T-cell (primary cell): ENCODE data around the gene MED23. TPM values are rescaled to one million over a fixed set of nuclear protein-coding genes. Genes with fewer than 3 reads are reported as not detected.

Source experiments
- ATAC-seq, 4 experiments: fragments of 200-7000 bp in 3 of 4; fragments of 150-1000 bp in 1 of 4; cut with Tn5 transposase; replicated peaks in 1 of 4; 1 replicate in 3 of 4; 2 replicates in 1 of 4; pipeline ENCODE4 v1.10.0; 2021; ENCODE audit warnings: moderate library complexity in 3 of 4, mild to moderate bottlenecking in 2 of 4, moderate number of reproducible peaks in 1 of 4
- CTCF ChIA-PET, 2 donors: fragments of 300-600 bp; sonication (Branson Sonifier 250); formaldehyde crosslinking; loops; one replicate each; lab custom pipeline; 2022; ENCODE audit warnings: antibody characterized with exemption in 2 of 2; lab: Charles Lee
- POLR2A ChIA-PET, 2 donors: fragments of 300-600 bp; sonication (Branson Sonifier 250); formaldehyde crosslinking; loops; one replicate each; lab custom pipeline; 2022; ENCODE audit warnings: antibody characterized with exemption in 2 of 2; lab: Charles Lee
- DNase-seq, 35 experiments: peaks; one replicate each; pipeline versions ENCODE4 v3.0.0 to v3.0.0-alpha.2; 2013 to 2023
- H3K27ac ChIP-seq: one replicate; pipeline ENCODE4 v1.5.1; 2013; ENCODE audit warnings: low read length
- H3K27me3 ChIP-seq, 2 experiments: replicated peaks in 1 of 2; 1 replicate in 1 of 2; 2 replicates in 1 of 2; pipeline versions ENCODE4 v1.6.1 to v1.7.0; 2013; ENCODE audit warnings: low read length in 1 of 2, mixed read lengths in 1 of 2; ENCODE audit not compliant: control insufficient read depth in 2 of 2, insufficient read depth in 2 of 2; ENCODE audit errors: extremely low read depth in 1 of 2
- H3K36me3 ChIP-seq, 2 donors: 1 replicate in 1 of 2; 2 replicates in 1 of 2; pipeline versions ENCODE4 v1.6.1 to v1.7.0; 2013; ENCODE audit warnings: low read length in 1 of 2; ENCODE audit not compliant: control insufficient read depth in 2 of 2, insufficient read depth in 1 of 2; ENCODE audit errors: extremely low read depth in 1 of 2
- H3K4me1 ChIP-seq, 2 experiments: 1 replicate in 1 of 2; 2 replicates in 1 of 2; pipeline versions ENCODE4 v1.6.1 to v1.7.0; 2013; ENCODE audit warnings: low read length in 2 of 2, mixed read lengths in 1 of 2; ENCODE audit not compliant: insufficient read depth in 2 of 2, control insufficient read depth in 1 of 2; ENCODE audit errors: extremely low read depth in 1 of 2
- H3K4me3 ChIP-seq, 2 donors: 1 replicate in 1 of 2; 2 replicates in 1 of 2; pipeline versions ENCODE4 v1.5.1 to v1.7.0; 2013; ENCODE audit warnings: mild to moderate bottlenecking in 2 of 2, low read length in 1 of 2, moderate library complexity in 1 of 2; ENCODE audit not compliant: control insufficient read depth in 1 of 2; ENCODE audit errors: extremely low read depth in 1 of 2
- H3K9me3 ChIP-seq: 2 replicates; pipeline ENCODE4 v1.7.0; 2013
- H3K27ac Mint-ChIP-seq, 2 donors: one replicate each; pipeline ENCODE4 v1.8.0; 2020 to 2021; ENCODE audit warnings: mild to moderate bottlenecking in 2 of 2, mixed read lengths in 2 of 2
- H3K27me3 Mint-ChIP-seq, 2 donors: one replicate each; pipeline ENCODE4 v1.8.0; 2021 to 2022; ENCODE audit warnings: mixed read lengths in 2 of 2
- H3K36me3 Mint-ChIP-seq: one replicate; pipeline ENCODE4 v1.8.0; 2021; ENCODE audit warnings: mixed read lengths
- H3K4me1 Mint-ChIP-seq, 3 donors: one replicate each; pipeline ENCODE4 v1.8.0; 2020 to 2022; ENCODE audit warnings: mixed read lengths in 3 of 3, mild to moderate bottlenecking in 1 of 3
- H3K4me3 Mint-ChIP-seq, 3 donors: one replicate each; pipeline ENCODE4 v1.8.0; 2020 to 2022; ENCODE audit warnings: mild to moderate bottlenecking in 3 of 3, mixed read lengths in 3 of 3, moderate library complexity in 3 of 3
- H3K9me3 Mint-ChIP-seq, 3 donors: one replicate each; pipeline ENCODE4 v1.8.0; 2020 to 2022; ENCODE audit warnings: mixed read lengths in 3 of 3
- WGBS: methylation state at CpG from one replicate; pipeline ENCODE4 v1.1.5; 2013; ENCODE audit warnings: missing lambda C conversion rate; ENCODE audit not compliant: insufficient coverage; 5-methylcytosine and 5-hydroxymethylcytosine counted together
- total RNA-seq, 35 experiments: library from RNA in 6 of 35; stranded (reverse) in 6 of 35; fragments of 120-200 nt in 1 of 35; gene quantifications; one replicate each; pipeline versions ENCODE4 v1.2.1 to v1.2.4 and lab custom pipeline; 2013 to 2026

The MED23 gene, protein sequence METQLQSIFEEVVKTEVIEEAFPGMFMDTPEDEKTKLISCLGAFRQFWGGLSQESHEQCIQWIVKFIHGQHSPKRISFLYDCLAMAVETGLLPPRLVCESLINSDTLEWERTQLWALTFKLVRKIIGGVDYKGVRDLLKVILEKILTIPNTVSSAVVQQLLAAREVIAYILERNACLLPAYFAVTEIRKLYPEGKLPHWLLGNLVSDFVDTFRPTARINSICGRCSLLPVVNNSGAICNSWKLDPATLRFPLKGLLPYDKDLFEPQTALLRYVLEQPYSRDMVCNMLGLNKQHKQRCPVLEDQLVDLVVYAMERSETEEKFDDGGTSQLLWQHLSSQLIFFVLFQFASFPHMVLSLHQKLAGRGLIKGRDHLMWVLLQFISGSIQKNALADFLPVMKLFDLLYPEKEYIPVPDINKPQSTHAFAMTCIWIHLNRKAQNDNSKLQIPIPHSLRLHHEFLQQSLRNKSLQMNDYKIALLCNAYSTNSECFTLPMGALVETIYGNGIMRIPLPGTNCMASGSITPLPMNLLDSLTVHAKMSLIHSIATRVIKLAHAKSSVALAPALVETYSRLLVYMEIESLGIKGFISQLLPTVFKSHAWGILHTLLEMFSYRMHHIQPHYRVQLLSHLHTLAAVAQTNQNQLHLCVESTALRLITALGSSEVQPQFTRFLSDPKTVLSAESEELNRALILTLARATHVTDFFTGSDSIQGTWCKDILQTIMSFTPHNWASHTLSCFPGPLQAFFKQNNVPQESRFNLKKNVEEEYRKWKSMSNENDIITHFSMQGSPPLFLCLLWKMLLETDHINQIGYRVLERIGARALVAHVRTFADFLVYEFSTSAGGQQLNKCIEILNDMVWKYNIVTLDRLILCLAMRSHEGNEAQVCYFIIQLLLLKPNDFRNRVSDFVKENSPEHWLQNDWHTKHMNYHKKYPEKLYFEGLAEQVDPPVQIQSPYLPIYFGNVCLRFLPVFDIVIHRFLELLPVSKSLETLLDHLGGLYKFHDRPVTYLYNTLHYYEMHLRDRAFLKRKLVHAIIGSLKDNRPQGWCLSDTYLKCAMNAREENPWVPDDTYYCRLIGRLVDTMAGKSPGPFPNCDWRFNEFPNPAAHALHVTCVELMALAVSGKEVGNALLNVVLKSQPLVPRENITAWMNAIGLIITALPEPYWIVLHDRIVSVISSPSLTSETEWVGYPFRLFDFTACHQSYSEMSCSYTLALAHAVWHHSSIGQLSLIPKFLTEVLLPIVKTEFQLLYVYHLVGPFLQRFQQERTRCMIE (N-terminal part only)
- total RNA-seq (10 to 100 TPM; 45.6 to 64.5 (median 46.6) TPM), total RNA-seq (lab: John Stamatoyannopoulos, UW) (77.5 to 154 (median 116) reads per million in 29 experiments)
- total RNA-seq (2013) = 50.7 TPM

DNA sequence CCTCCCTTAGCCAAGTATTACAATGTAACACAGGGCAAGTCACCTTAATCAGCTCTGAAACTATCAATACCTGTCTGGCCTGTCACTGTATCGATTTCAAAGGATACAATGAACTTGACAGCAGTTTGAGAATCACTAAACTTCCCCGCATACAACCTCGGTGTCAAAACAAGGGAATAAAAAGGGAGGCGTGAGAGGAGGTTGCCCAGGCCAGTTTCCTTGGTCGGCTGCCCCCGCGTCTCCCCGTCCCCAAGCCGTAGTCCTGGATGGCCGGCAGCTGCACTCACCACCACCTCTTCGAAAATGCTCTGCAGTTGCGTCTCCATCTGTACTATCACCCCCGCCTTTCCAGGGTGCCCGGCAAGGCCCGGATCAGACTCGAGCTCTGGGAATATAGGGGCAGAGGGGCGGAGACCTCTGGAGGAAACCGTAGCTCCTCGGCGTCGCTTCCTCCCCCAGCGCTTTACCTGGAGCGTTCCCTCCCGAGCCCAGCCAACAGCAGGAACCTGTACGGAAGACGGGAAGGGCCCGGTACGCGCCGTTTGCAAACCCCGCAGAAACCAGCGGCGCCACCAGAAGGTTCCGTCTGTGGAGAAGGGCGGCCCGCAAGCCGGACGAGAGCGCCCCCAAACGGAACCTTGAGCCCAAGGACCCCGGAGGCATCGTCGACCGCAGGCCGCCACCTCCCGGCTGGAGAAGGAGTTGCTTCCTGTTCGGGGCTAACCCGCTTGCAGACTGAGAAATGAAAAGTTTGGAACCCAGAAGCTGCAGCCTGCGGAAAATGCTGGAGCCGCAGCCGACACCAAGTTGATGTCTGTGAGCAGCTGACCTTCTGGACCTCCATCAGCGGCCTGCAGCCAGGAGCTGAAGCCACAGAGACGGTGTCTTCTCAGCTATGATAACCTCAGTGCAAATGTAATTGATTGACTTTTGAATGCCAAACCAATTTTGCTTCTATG is at the start of gene MED23:
Gene MED23 (minus strand): TSS at position 519 of the 959 bp plus-strand sequence. CDS start 193 bp downstream, at position 326.
- H3K4me1 Mint-ChIP-seq = peaks cover 38 to 44% (median 39%) of the 10 kb centered on the region in 3 donors
- ATAC-seq = peak; percentile 93 to 98 (median 96)
- H3K4me3 Mint-ChIP-seq = peak within 1 kb of the TSS; percentile 94 to 99 (median 98)

DNA sequence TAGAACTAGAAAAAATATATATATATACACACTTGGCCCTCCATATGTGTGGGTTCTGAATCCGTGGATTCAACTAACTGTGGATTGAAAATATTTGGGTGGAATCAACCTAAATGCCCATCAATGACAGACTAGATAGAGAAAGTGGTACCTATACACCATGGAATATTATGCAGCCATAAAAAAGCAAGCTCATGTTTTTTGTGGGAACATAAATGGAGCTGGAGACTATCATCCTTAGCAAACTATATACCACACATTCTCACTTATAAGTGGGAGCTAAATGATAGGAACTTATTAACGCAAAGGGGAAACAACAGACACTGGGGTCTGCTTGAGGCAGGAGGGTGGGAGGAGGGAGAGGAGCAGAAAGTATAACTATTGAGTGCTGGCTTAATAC is 45.1 kb upstream of the MED23 start:
- ChIA-PET CTCF (no interaction called here), POLR2A (no interaction called here)
- Mint-ChIP-seq H3K4me3 (no peak overlapping the region), H3K27ac (no peak overlapping the region), H3K9me3 (no peaks in the 10 kb centered on the region), H3K27me3 (no peaks in the 10 kb centered on the region), H3K4me1 (no peaks in the 10 kb centered on the region), H3K36me3 (peaks cover 3% of the 10 kb centered on the region)
- Histone ChIP-seq H3K4me1 (no peaks in the 10 kb centered on the region), H3K9me3 (no peaks in the 10 kb centered on the region), H3K27me3 (peaks cover 0 to 2% of the 10 kb centered on the region in 2 experiments), H3K4me3 (no peak overlapping the region), H3K27ac (no peak overlapping the region), H3K36me3 (no peaks in the 10 kb centered on the region)
- no peak for ATAC-seq
- no CpG with 5 or more reads among the region's 2 CpGs for WGBS
- DNase-seq = no peak

More for the DNA sequence above, at the start of gene MED23:
- Histone ChIP-seq H3K9me3 (no peaks in the 10 kb centered on the region), H3K4me3 (peak within 1 kb of the TSS; percentile 84 to 92), H3K4me1 (peaks cover 6 to 15% of the 10 kb centered on the region in 2 experiments), H3K27me3 (no peaks in the 10 kb centered on the region), H3K36me3 (peaks cover 0 to 26% of the 10 kb centered on the region in 2 donors), H3K27ac (peak within 1 kb of the TSS; percentile 58)
- H3K27me3 Mint-ChIP-seq = no peaks in the 10 kb centered on the region
- H3K9me3 Mint-ChIP-seq = no peaks in the 10 kb centered on the region
- WGBS = under 1% methylated on average over 40 of the region's 53 CpGs
- ChIA-PET POLR2A (interaction anchor here (0.5 to 1.2 kb wide), 10 partner anchors 9 to 1527 kb away, joined by 3 to 9 read pairs (median 4); no protein-coding TSS in a partner anchor), CTCF (interaction anchor here (0.5 to 2.7 kb wide), 35 partner anchors 9 to 1228 kb away, joined by 3 to 19 read pairs (median 4); partner anchors contain the start of gene ENPP3 (in 1 of the 2))
- DNase-seq = peak; percentile 81 to 98 (median 91)
- H3K36me3 Mint-ChIP-seq = peaks cover 12% of the 10 kb centered on the region
- peak within 1 kb of the TSS; percentile 95 to 96 for H3K27ac Mint-ChIP-seq

DNA sequence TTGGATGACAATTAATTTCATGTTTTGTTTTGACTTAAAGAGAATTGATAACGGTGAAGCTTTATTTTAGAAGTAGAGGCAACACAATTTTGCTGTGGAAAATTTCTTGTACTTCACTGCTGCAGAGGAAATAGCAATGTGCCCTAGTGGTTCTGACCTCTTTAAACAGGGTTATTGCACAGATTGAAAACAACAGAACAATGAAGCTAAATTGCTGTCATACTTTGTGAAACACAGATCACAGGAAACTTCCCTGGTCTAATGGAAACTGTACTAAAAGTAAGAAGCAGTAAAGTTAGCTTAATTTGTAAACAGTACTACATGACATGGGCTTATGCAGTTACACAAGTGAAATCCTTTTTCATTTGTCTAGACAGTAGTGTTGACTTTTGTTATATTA is 41.8 kb upstream of the MED23 start:
- ATAC-seq = no peak
- Mint-ChIP-seq H3K4me1 (no peaks in the 10 kb centered on the region), H3K9me3 (no peaks in the 10 kb centered on the region), H3K27me3 (no peaks in the 10 kb centered on the region), H3K36me3 (no peaks in the 10 kb centered on the region), H3K4me3 (no peak overlapping the region), H3K27ac (no peak overlapping the region)
- no peak overlapping the region for H3K4me3 ChIP-seq
- H3K27me3 ChIP-seq = no peaks in the 10 kb centered on the region
- POLR2A ChIA-PET = no interaction called here
- H3K27ac ChIP-seq = no peak overlapping the region
- no peaks in the 10 kb centered on the region for H3K9me3 ChIP-seq
- CTCF ChIA-PET = no interaction called here
- WGBS = 50% methylated on average over 1 of the region's 1 CpG
- no peaks in the 10 kb centered on the region for H3K36me3 ChIP-seq
- DNase-seq = no peak
- H3K4me1 ChIP-seq = no peaks in the 10 kb centered on the region

DNA sequence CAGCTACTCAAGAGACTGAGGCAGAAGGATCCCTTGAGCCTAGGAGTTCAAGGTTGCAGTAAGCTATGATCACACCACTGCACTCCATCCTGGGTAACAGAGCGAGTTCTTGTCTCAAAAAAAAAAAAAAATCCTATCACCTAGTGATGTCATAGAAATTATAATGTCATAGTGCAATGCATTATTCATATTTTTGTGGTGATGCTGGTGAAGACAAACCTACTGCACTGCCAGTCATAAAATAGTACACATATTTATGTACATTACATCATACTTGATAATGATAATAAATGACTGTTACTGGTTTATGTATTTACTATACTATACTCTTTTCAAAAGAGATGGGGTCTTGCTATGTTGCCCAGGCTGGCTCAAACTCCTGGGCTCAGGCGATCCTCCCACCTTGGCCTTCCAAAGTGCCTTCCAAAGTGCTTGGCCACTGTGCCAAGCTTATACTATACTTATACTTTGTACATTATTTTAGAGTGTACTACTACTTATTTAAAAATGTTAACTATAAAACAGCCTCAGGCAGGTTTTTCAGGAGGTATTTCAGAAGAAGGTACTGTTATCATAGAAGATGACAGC is 35.6 kb upstream of the MED23 start:
- no peak for ATAC-seq
- no peaks in the 10 kb centered on the region for H3K4me1 Mint-ChIP-seq
- CTCF ChIA-PET = interaction anchor here in 1 of 2 donors (0.6 kb wide), 1 partner anchor 1812 kb away, joined by 3 read pairs; no protein-coding TSS in a partner anchor

DNA sequence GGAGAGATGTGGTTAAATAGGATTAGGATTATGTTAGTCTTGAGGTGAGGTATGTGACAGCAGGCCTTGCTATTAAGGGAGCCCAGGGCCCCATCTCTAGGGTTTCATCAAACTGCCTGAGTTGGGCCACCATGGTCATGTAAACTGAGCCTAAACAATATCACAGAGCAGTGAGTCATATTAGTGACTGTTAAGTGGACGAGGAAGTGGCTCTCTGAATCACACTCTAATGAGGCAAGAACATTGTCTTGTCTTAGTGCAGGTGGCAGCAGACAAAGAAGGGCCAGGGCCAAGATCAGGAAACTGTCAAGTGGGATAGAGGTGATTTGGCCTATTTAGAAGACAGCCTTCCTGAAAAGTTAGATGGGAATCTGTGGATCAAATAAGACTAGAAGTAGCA is 32.2 kb upstream of the MED23 start:
- Histone ChIP-seq H3K27me3 (no peaks in the 10 kb centered on the region), H3K4me3 (no peak overlapping the region), H3K36me3 (no peaks in the 10 kb centered on the region), H3K9me3 (no peaks in the 10 kb centered on the region), H3K27ac (no peak overlapping the region), H3K4me1 (no peaks in the 10 kb centered on the region)
- ChIA-PET CTCF (no interaction called here), POLR2A (no interaction called here)
- no peaks in the 10 kb centered on the region for H3K27me3 Mint-ChIP-seq
- H3K4me3 Mint-ChIP-seq = no peak overlapping the region
- H3K9me3 Mint-ChIP-seq = no peaks in the 10 kb centered on the region
- H3K27ac Mint-ChIP-seq = no peak overlapping the region
- ATAC-seq = no peak
- no peaks in the 10 kb centered on the region for H3K4me1 Mint-ChIP-seq
- no CpG with 5 or more reads among the region's 1 CpG for WGBS
- H3K36me3 Mint-ChIP-seq = no peaks in the 10 kb centered on the region
- no peak for DNase-seq

More for the DNA sequence above, 35.6 kb upstream of the MED23 start:
- Mint-ChIP-seq H3K9me3 (no peaks in the 10 kb centered on the region), H3K27me3 (no peaks in the 10 kb centered on the region), H3K4me3 (no peak overlapping the region), H3K27ac (no peak overlapping the region), H3K36me3 (no peaks in the 10 kb centered on the region)
- Histone ChIP-seq H3K36me3 (no peaks in the 10 kb centered on the region), H3K4me1 (no peaks in the 10 kb centered on the region), H3K9me3 (no peaks in the 10 kb centered on the region), H3K27me3 (no peaks in the 10 kb centered on the region), H3K27ac (no peak overlapping the region), H3K4me3 (no peak overlapping the region)
- WGBS = no CpG with 5 or more reads among the region's 2 CpGs
- POLR2A ChIA-PET = no interaction called here
- DNase-seq = no peak
